ENCODE measurements around the gene KLF16. TPM values are rescaled to one million over a fixed set of nuclear protein-coding genes. Genes with fewer than 3 reads are reported as not detected.

The KLF16 gene
- total and polyA plus RNA-seq, 9 of the 15 experiments (the other 6 are each of a cell fraction or from before 2014, with no cell fraction given) = 0.04 to 60.4 (median 6.8) TPM

GRCh38 chr19:1912760-1913505, 49.6 kb upstream of the KLF16 start:
- H3K9me1 ChIP-seq (ENCODE audit: control insufficient read depth, insufficient read depth, low read length) = no peaks in the 10 kb centered on the region
- no TSS peak for BruUV-seq (replicated peaks)
- H3K79me2 ChIP-seq (ENCODE audit: control insufficient read depth, insufficient read depth, low read length) = peaks cover 60% of the 10 kb centered on the region
- no peak for TF ChIP-seq ZC3H11A (IDR thresholded peaks at IDR 0.05; ENCODE audit: low read depth, low read length)
- no peak for TF ChIP-seq XRCC3 (IDR thresholded peaks at IDR 0.05)
- TF ChIP-seq PTBP1 (IDR thresholded peaks at IDR 0.05; ENCODE audit: low read depth, low read length) = no peak
- no peak for TF ChIP-seq SETDB1 (IDR thresholded peaks at IDR 0.05; ENCODE audit: low read length)
- no peak for TF ChIP-seq ZNF277 (CRISPR knock-in tag; IDR thresholded peaks at IDR 0.05; ENCODE audit: borderline replicate concordance)
- TF ChIP-seq POLR2G (IDR thresholded peaks at IDR 0.05; ENCODE audit: low read depth, low read length) = 0 out of 2 replicates have a peak, but pooled peaks have one; percentile 26
- no peak for TF ChIP-seq ESRRA (IDR thresholded peaks at IDR 0.05; ENCODE audit: borderline replicate concordance, low read depth)
- no peak for TF ChIP-seq ZNF79 (CRISPR knock-in tag; IDR thresholded peaks at IDR 0.05; ENCODE audit: low read depth)
- TF ChIP-seq FOXK2 (conservative IDR thresholded peaks at IDR 0.05 in 1 of 2, IDR thresholded peaks at IDR 0.05 in 1 of 2; ENCODE audit: low read depth in 2 of 2) = no peak
- no peak for TF ChIP-seq E2F8 (IDR thresholded peaks at IDR 0.05; ENCODE audit: low read depth, partially characterized antibody)
- no peak for TF ChIP-seq ZNF134 (CRISPR knock-in tag; conservative IDR thresholded peaks at IDR 0.05)
- TF ChIP-seq PKNOX1 (IDR thresholded peaks at IDR 0.05) = no peak
- TF ChIP-seq JUND (IDR thresholded peaks at IDR 0.05; ENCODE audit: borderline replicate concordance, low read depth, low read length) = no peak
- TF ChIP-seq JUND (tag; IDR thresholded peaks at IDR 0.05; ENCODE audit: borderline replicate concordance, low read depth, low read length) = no peak
- TF ChIP-seq HOXB6 (CRISPR knock-in tag; IDR thresholded peaks at IDR 0.05; ENCODE audit: borderline replicate concordance) = no peak
- no peak for TF ChIP-seq PREB (CRISPR knock-in tag; IDR thresholded peaks at IDR 0.05)

More at GRCh38 chr19:1912760-1913505, 49.6 kb upstream of the KLF16 start:
- 95% methylated on average over 35 of the region's 77 CpGs for WGBS (ENCODE audit: insufficient coverage, low coverage, missing lambda C conversion rate)
- ChIA-PET CTCF (ENCODE audit: low intra/inter-chr PET ratio) (no interaction called here), POLR2A (interaction anchor here (0.6 kb wide), 1 partner anchor 130 kb away, joined by 3 read pairs; no protein-coding TSS in a partner anchor)
- no peak overlapping the region for H3K4me3 ChIP-seq
- no peaks in the 10 kb centered on the region for H3K27me3 ChIP-seq (ENCODE audit: control insufficient read depth in 2 of 2, insufficient read depth in 2 of 2, low read length in 2 of 2)
- H2AFZ ChIP-seq (ENCODE audit: low read depth, low read length) = no peak overlapping the region
- no peaks in the 10 kb centered on the region; the same call in 1 of the 2 replicates for H4K20me1 ChIP-seq (replicated peaks; ENCODE audit: control insufficient read depth, insufficient read depth, low read length)
- no peak overlapping the region for H3K9ac ChIP-seq (ENCODE audit: insufficient read depth in 1 of 2, low read depth in 2 of 2, low read length in 2 of 2)
- H3K36me3 ChIP-seq (ENCODE audit: control insufficient read depth, insufficient read depth, low read length) = peaks cover 53% of the 10 kb centered on the region; the same call in 1 of the 3 replicates
- no peak for ATAC-seq
- no peak for DNase-seq (ENCODE audit: extremely low read depth in 1 of 4, low spot score in 3 of 4)
- in situ Hi-C loops (cut with MboI) = no loop called here
- peaks cover 0 to 51% of the 10 kb centered on the region in 2 experiments; a peak in 2 of 5 replicates for H3K4me1 ChIP-seq (replicated peaks in 1 of 2; ENCODE audit: control insufficient read depth in 2 of 2, insufficient read depth in 2 of 2, low read length in 2 of 2)
- intact Hi-C loops (cut with micrococcal nuclease) = no loop called here
- H3K4me2 ChIP-seq (ENCODE audit: insufficient read depth, low read length) = no peak overlapping the region
- FAIRE-seq = no peak
- no peak overlapping the region for H3K27ac ChIP-seq (ENCODE audit: extremely low read depth, low read depth, low read length)
- no peaks in the 10 kb centered on the region; the same call in 1 of the 2 replicates for H3K9me3 ChIP-seq (replicated peaks; ENCODE audit: control insufficient read depth, insufficient read depth, low read depth, low read length)
